GM19023 (cell line): ENCODE results near the gene SFT2D2.

ENCODE experiments used
- ATAC-seq: cut with Tn5 transposase; IDR thresholded peaks from one replicate; pipeline ENCODE4 v1.9.1; 2021; ENCODE audit warnings: mild to moderate bottlenecking, moderate library complexity; ENCODE audit not compliant: unreplicated experiment

SFT2D2 gene

DNA sequence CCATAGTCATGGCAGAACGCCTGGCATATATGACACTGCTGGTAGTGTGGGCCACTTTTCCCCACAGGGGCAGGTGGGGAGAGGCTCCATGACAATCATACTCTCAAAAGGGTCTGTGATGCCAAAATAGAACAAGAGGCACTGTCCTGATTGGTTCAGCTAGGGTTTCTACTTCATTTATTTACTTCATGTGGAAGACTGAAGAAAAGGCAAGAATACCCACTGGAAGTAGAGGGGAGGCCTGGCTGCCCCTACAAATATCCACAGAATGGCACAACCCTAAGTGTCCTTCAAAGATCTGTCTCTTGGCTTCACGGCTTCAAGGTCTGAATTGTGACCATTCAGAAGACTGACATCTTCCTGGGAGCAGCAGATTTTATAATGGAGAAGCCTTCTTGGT lies 4.5 kb upstream of the SFT2D2 start:
- no peak for ATAC-seq

DNA sequence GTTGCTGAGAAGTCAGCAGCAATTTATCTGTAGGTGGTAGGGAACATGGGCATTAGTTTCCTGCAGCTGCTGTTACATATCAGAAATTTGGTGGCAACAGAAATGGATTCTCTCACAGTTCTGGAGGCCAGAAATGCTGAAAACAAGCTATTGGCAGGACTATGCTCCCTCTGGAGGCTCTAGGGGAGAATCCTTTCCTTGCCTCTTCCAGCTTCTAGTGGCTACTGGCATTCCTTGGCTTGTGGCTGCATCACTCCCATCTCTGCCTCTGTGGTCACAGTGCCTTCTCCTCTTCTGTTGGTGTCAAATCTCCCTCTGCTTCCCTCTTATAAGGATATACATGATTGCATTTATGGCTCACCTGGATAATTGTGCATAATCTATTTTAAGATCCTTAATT lies 2.5 kb upstream of the SFT2D2 start:
- no peak for ATAC-seq

DNA sequence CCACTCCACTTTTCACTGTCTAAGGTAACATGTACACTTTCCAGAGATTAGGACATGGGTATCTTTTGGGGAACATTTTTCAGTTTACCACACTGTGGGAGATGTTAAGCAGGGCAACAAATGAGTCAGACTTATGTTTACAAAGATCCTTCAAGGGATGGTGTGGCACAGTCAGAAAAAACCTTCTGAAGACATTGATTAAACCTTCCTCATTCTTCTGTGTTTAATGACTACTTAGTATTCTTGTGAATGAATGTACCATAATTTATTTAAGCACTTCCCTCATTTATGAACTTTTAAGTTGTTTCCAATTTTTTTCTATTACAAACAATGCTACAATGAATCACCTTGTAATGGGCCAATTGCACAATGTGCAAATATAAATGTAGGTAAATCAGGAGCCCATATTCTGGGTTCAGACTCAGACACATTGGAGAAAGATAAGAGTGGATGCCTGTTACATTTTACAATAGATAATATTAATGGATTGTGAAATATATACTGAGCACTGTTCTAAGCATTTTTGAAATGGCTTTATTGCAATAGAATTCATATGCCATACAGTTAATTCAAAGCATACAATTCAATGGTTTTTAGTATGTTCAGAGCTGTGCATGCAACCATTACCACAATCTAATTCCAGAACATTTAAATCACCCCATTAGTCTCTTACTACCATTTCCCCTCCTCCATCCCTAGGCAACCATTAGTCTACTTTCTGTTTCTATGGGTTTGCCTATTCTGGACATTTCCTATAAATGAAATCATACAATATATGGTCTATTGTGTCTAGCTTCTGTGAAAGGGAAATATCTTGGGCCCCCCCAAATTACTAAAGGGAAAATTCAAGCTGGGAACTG lies 1.9 kb upstream of the SFT2D2 start:
- ATAC-seq: no peak

DNA sequence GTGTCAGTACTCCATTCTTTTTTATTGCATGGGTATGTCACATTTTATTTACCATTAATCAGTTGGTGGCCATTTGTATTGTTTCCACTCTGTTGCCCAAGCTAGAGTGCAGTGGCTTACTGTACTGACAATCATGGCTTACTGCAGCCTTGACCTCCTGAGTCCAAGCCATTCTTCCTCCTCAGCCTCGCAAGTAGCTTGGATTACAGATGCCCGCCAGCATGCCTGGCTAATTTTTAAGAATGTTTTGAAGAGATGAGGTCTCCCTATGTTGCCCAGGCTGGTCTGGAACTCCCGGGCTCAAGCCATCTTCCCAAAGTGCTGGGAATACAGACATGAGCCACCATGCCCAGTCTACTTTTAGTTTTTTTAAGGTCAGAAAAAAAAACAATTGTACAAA lies 813 bp upstream of the SFT2D2 start:
- ATAC-seq: no peak

DNA sequence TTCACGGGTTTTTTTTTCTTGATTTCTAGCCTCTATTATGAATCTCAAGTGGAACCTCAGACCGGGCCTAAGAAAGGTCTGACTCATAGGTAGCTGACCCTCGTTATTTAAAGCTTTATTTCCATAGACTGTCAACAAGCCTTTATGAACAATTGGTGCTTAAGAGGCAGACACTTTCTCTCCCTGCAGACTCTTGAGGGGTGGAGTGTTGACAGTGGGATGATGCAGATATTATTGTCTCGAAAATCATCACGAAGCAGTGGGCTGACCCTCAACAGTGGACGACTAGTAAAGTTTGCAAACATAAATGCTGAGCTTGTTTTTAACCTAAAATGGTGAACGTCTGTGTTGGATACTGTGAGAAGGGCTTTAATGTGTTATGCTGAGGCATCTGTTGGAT lies 1.8 kb downstream of the SFT2D2 start:
- ATAC-seq: no peak

DNA sequence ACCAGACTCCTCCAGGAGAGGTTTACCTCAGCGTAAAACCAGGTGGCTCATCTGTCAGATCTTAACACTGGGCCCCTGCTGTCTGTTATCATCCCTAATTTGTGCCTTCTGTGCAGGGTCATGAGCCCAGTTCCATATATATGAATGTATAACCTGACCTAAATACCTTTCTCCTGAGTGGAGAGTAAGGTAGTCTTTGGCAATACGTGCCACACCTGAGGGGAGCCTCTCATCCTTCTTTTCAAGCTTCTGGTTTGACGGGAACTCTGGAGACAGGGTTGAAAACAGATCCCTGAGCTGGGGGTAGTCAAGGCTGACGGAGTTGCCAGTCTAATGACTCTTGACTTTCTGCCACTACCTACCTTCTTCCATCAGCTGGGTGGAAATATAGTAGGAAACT lies 4.1 kb downstream of the SFT2D2 start:
- no peak for ATAC-seq

DNA sequence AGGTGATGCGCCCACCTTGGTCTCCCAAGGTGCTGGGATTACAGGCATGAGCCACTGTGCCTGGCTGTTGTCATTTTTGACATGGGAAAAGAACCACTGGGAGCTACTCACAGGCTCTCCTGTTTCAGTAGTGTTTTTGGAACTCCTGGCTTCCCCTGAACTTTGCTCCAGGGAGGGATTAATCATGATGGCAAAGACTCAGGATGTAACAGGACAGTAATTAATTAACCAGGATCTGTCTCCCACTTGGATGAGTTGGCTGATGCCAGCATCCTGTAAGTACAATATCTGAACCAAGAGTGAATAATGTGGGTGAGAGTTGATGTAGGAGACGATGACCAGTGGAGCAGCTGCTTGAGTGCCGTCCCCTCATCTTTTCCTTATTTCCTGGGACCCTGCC lies 4.9 kb downstream of the SFT2D2 start:
- ATAC-seq: no peak

DNA sequence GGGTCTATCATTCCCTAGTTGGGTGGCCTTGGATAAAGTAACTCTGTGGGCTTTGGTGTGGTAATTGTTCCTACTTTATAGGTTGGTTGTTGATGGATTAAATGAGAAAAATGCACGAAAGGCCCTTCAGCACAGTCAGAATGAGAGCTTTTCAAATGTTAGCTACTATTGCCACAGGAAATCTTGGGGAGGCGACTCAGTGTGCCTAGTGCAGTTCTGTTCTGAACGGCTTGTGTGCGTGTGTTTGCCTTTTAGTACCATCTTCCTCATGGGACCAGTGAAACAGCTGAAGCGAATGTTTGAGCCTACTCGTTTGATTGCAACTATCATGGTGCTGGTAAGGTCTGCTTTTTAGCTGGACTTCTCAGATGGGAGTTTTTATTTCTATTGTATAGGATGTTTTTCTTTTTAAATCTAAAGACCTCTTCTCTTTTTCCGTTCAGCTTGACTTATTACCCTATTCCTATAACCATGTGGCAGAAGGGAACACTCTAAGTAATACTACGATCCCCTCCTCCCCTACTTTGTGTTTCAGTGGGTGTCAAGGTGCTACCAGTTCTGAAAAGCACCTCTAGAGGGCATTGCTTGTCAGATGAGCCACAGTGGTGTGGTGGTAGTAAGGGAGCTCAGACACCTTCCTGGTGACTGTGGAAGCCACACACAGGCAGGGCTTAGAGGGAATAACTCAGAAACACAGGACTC lies 9.2 kb downstream of the SFT2D2 start:
- ATAC-seq: peak; percentile 88

DNA sequence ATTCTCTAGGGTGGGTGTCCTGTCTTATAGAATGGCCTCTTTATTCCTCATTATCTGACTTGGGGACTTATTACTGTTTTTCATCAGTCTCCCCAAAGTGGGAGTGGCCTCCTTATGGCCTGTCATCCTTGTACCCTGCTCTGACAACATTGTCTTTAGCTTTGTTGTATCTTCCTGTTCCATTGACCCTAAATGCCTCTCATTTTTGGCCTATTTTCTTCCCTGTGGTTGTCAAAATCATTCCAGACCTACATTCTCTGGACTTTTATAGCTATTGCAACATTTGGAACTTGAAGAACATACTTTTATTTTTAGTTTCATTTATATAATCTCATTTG lies 9.7 kb downstream of the SFT2D2 start:
- peak; percentile 23 for ATAC-seq

DNA sequence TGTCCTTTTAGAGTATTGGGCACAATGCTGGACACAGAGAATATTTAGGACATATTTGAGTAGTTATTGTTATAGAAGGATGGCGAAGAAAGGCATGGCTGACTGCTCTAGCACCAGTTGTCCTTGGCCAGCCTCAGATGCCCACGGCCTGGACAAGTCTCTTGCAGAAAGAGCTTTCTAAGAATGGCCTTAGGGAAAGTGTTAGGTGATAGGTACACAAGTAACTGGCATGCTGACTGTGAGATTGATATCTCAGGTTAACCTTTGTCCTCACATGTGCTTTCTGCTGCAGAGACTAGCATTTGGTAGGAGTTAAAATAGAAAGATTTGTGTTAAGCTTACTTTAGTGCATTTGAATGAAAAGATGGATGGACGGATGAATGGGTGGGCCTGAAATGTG lies 10.1 kb downstream of the SFT2D2 start:
- ATAC-seq: no peak

DNA sequence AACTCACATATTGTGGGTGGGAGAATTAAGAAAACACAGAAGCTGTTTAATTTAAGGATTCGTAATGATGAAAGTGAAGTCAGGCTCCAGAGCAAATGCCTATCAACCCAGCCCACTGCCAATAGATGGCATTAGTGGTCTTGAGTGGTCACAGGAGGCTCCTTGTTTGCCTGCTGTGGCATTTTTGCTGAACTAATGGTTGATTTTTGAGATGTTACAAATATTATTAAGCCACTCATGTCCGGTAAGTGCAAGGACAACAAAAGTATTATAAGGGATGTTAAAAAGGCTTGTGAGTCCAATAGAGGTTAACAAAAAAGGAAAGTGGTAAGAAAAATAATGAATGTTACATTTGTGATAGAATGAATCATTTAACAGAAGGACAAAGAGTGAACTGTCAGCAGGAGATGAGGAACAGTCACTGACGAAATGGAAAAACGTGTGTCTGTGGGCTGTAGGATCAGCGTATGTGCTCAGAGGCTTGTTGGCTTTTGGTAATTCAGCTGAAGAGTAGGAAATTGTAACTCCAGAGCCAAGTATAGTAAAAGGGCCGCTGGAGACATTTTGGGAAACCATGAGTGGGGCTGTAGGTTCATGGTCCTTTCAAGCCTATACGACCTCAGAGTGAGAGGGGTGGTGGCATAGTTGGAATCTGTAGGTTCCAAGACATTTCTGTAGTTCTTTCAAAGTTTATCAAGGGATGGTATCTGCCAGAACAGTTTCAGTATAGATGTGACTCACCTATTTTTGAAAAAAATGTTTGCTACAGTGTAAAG lies 11.2 kb downstream of the SFT2D2 start:
- no peak for ATAC-seq

DNA sequence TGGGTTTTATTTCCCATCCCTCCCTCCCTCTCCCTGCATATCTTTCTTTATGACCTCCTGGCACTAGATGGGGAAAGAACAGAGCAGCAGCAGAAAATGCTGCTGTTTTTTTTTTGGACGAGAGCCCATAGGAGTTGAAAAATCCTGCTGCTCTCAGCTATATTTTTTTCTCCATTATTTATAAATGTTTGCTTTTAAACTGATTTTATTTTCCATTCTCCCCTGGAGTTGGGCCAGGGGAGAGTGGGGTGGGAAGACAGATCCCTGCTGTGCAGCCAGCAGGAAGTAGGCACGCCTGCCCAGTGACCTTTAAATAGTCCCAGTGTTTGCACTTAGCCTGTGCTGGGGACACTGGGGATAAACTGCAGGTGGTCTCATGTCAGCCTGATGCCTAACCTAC lies 17.4 kb downstream of the SFT2D2 start:
- no peak for ATAC-seq

DNA sequence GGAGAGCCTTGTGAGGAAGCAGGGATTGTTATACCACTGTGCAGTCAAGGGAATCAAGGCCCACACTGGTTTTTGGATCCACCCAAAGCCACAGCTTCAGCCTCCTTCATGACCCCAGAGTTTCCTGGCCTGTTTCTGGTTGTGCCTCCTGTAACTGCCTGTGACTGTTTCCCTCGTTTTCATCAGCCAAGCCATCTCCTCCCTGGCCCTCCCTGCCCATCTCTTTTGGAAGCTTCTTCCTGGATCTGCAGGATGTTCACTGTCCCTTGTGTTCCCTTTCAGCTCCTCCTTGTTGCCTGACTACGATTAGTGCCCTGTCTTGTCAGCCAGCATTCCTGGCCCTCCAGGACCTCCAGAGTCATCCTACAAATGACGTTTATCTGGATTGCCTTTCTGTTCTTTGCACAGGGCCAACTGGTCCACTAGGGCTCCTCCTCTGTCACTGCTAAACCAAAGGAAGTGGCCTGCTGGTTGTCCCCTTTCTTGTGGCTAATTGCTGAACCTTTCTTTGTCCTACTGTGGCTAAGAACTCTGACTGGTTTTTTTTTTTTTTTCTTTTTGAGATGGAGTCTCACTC lies 17.9 kb downstream of the SFT2D2 start:
- ATAC-seq: no peak

DNA sequence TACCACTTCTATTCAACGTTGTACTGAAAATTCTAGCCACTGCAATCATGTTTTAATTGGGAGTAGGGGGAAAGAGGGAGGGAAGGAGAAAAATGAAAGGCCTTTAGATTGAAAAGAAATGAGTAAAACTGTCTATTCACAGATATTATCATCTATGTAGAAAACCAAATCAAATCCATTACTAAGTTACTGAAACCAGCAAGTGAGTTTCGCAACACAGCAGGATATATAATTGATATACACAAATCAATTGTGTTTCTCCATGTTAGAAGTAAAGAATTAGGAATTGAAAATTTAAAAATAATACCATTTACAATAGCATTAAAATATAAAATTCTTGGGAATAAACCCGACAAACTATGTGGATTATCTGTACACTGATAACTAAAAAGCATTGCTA lies 19.2 kb downstream of the SFT2D2 start:
- no peak for ATAC-seq

DNA sequence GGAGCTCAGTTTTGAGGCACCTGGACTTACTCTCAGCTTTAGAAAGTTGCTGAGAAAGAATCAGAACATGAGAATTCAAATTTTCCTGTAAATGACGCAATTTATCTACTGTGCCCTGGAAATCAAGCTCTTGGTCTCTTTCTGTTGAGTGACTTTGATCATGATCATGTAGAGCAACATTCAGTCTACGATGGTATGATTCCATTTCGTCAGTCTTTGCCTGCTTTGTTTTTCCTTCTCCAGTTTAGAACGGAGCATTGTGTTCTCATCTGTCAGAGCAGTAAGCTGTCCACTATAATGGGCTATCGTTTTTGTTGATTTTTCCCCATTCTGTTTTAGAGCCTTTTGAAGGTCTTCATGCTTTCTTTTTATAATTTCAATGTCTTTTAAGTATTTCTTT lies 20.7 kb downstream of the SFT2D2 start:
- ATAC-seq: no peak

DNA sequence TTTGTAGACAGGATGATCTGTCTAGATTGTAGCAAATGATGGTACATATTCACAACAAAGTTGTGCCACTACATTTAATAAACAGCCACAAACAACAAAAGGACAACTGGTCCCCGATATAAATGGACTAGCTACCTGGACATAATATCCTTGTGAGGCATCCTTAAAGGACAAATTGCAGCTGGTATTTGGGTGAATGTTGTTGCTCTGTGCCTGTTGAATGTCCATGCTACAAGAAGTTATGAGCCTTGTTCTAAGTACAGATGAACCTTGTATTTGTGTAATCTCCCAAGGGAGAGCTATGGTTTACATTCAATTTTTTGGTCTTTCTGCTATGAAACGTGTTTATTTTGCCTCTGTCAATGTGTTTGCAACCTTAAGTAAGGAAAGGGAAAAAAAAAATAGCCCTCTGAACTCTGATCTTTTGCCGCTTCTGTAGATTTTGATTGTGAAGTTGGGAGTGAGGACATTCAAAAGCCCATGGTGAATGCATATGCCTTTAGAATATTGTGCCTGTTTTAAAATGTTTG lies 26.5 kb downstream of the SFT2D2 start:
- no peak for ATAC-seq

DNA sequence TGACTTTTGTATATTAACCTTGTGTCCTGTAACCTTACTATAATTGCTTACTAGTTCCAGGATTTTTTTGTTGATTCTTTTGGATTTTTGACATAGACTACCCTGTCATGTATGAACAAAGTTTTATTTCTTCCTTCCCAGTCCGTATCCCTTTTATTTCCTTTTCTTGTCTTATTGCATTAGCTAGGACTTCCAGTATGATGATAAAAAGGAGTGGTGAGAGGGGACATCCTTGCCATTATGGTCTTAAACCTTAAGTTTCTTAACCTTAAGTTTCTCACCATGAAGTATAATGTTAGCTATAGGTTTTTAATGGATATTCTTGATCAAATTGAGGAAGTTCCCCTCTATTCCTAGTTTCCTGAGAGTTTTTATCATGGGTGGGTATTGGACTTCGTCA lies 30.4 kb downstream of the SFT2D2 start:
- ATAC-seq: no peak

DNA sequence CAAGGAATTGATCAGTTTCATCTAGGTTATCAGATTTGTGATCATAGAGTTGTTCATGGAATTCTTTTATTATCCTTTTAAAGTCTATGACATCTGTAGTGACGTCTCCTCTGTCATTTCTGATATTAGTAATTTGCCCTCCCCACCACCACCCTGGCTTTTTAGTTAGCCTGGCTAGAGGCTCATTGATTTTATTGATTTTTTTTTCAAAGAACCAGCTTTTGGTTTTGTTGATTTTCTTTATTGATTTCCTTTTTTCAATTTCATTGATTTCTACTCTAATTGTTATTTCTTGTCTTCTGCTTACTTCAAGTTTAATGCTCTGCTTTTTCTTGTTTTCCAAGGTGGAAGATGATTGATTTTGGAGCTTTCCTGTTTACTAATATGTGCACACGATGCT lies 31.6 kb downstream of the SFT2D2 start:
- no peak for ATAC-seq

DNA sequence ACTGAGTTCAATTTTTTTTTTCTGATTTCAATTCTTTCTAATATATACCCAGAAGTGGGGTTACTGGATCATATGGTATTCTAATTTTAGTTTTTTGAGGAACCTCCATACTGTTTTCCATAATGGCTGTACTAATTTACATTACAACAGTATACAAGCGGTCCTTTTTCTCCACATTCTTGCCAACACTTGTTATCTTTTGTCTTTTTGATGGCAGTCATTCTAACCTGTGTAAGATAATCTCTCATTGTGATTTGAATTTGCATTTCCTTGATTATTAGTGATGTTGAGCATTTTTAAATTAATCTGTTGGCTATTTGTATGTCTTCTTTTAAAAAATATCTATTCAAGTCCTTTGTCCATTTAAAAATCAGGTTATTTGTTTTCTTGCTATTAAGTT lies 33.8 kb downstream of the SFT2D2 start:
- ATAC-seq: no peak

DNA sequence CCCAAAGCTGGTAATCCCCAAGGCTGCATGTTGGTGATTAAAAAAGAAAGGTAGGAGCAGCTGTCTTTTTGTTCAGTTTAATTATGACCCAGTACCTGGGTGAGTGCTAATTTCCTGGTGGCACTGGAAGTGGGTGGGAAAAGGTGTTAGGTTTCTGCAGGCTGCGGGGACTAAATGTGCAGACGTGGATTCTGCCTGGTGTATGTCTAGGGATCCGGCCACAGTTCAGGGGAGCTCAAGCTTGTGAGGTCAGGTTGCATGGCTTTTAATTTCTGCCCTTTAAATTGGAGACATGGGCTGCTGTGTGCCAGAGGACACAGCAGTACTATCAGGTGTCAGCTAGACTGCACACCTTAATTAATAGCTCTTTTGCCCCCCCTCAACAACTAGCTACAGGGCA lies 34.6 kb downstream of the SFT2D2 start:
- ATAC-seq: no peak

DNA sequence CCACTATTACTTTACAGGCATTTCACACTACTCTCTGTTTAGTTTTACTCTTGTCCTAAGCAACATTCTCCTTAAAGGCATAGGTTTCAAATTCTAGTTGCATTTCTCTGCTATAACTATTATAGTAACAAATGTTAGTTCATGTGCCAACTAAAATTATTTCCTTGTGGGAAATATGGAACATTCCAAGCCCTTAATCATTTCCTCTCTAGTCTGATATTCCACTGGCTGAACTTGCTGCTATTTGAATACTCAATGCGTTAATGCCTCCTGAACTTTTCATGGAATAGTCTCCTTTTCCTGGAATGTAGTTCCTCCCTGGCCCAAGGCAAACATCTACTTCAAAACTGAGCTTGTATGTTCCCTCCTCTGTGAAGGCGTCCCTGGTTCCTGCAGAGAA lies 35.6 kb downstream of the SFT2D2 start:
- no peak for ATAC-seq
